SK-N-MC (cell line): ENCODE results near the gene IRS1.

Experiments used
- EZH2 ChIP-seq: fragments of 200-600 bp; sonication (generic); IDR thresholded peaks from one replicate; pipeline ENCODE4 v1.6.1; 2017; ENCODE audit warnings: antibody characterized with exemption
- POLR2AphosphoS5 ChIP-seq: IDR thresholded peaks from 2 replicates; pipeline ENCODE4 v1.6.1; 2012; ENCODE audit warnings: mild to moderate bottlenecking, low read depth, low read length, borderline replicate concordance

GRCh38 chr2:226788881-226789490 is 10.6 kb downstream of the IRS1 start:
- TF ChIP-seq POLR2AphosphoS5 (no peak), EZH2 (no peak)
